ENCODE data around the gene RFNG.

RFNG gene

GRCh38 chr17:82051776-82052637 lies at the start of gene RFNG, which contains the start of gene GPS1:
Gene RFNG (minus strand): TSS chr17:82051811. CDS start chr17:82051766, 45 bp downstream.
Gene GPS1 (plus strand): TSS chr17:82051898. CDS start chr17:82051932, 34 bp downstream.
- Histone ChIP-seq H3K9me3 (ENCODE audit: insufficient read depth, low read depth, low read length) (no peaks in the 10 kb centered on the region), H3K36me3 (ENCODE audit: insufficient read depth, low read depth, low read length) (peaks cover 43% of the 10 kb centered on the region), H3K27ac (ENCODE audit: low read length) (no peak within 1 kb of the TSS), H3K4me1 (ENCODE audit: insufficient read depth, low read length) (no peaks in the 10 kb centered on the region), H3K4me3 (ENCODE audit: low read length) (peak within 1 kb of the TSS; percentile 84), H3K9ac (ENCODE audit: low read depth, low read length) (peak within 1 kb of the TSS; percentile 76), H3K27me3 (ENCODE audit: insufficient read depth, low read length) (no peaks in the 10 kb centered on the region)

- no peak overlapping the region for H3K4me3 ChIP-seq (ENCODE audit: low read length)
- peaks cover 10% of the 10 kb centered on the region; the same call in 1 of the 2 replicates for H3K4me1 ChIP-seq (ENCODE audit: insufficient read depth, low read length)
- H3K27ac ChIP-seq (ENCODE audit: low read length), result no peak overlapping the region
- no peaks in the 10 kb centered on the region for H3K27me3 ChIP-seq (ENCODE audit: insufficient read depth, low read length)
- peaks cover 3% of the 10 kb centered on the region; the same call in 1 of the 2 replicates for H3K36me3 ChIP-seq (ENCODE audit: insufficient read depth, low read depth, low read length)
- H3K9ac ChIP-seq (ENCODE audit: low read depth, low read length), result no peak overlapping the region
- no peaks in the 10 kb centered on the region for H3K9me3 ChIP-seq (ENCODE audit: insufficient read depth, low read depth, low read length)
These were observed 49.7 kb upstream of the RFNG start for GRCh38 chr17:82101301-82101715.

GRCh38 chr17:82100502-82101298 lies 49.1 kb upstream of the RFNG start:
- H3K4me3 ChIP-seq (ENCODE audit: low read length), result no peak overlapping the region
- H3K27ac ChIP-seq (ENCODE audit: low read length), result no peak overlapping the region
- H3K36me3 ChIP-seq (ENCODE audit: insufficient read depth, low read depth, low read length), result peaks cover 9% of the 10 kb centered on the region
- H3K4me1 ChIP-seq (ENCODE audit: insufficient read depth, low read length), result peaks cover 11% of the 10 kb centered on the region; the same call in 1 of the 2 replicates
- no peaks in the 10 kb centered on the region for H3K27me3 ChIP-seq (ENCODE audit: insufficient read depth, low read length)
- H3K9ac ChIP-seq (ENCODE audit: low read depth, low read length), result no peak overlapping the region
- no peaks in the 10 kb centered on the region for H3K9me3 ChIP-seq (ENCODE audit: insufficient read depth, low read depth, low read length)

- H3K36me3 ChIP-seq (ENCODE audit: insufficient read depth, low read depth, low read length), result peaks cover 21% of the 10 kb centered on the region
- peaks cover 11% of the 10 kb centered on the region; the same call in 1 of the 2 replicates for H3K4me1 ChIP-seq (ENCODE audit: insufficient read depth, low read length)
- peak overlapping the region; percentile 94 for H3K27ac ChIP-seq (ENCODE audit: low read length)
- H3K9me3 ChIP-seq (ENCODE audit: insufficient read depth, low read depth, low read length), result no peaks in the 10 kb centered on the region
- peak overlapping the region; percentile 68; the same call in 1 of the 2 replicates for H3K4me3 ChIP-seq (ENCODE audit: low read length)
- no peaks in the 10 kb centered on the region for H3K27me3 ChIP-seq (ENCODE audit: insufficient read depth, low read length)
- peak overlapping the region; percentile 91; the same call in 1 of the 2 replicates for H3K9ac ChIP-seq (ENCODE audit: low read depth, low read length)
These were observed 47.5 kb upstream of the RFNG start for GRCh38 chr17:82098939-82099763.

- Histone ChIP-seq H3K4me1 (ENCODE audit: insufficient read depth, low read length) (peaks cover 8% of the 10 kb centered on the region; the same call in 1 of the 2 replicates), H3K36me3 (ENCODE audit: insufficient read depth, low read depth, low read length) (peaks cover 27% of the 10 kb centered on the region), H3K4me3 (ENCODE audit: low read length) (peak within 1 kb of the TSS; percentile 87), H3K27ac (ENCODE audit: low read length) (peak within 1 kb of the TSS; percentile 94), H3K27me3 (ENCODE audit: insufficient read depth, low read length) (no peaks in the 10 kb centered on the region), H3K9me3 (ENCODE audit: insufficient read depth, low read depth, low read length) (no peaks in the 10 kb centered on the region), H3K9ac (ENCODE audit: low read depth, low read length) (peak within 1 kb of the TSS; percentile 91)
These were observed 46.7 kb upstream of the RFNG start, which contains the start of gene FASN for GRCh38 chr17:82098169-82098938. Gene FASN (minus strand): TSS chr17:82098236. CDS start chr17:82096445, 1,791 bp downstream.

GRCh38 chr17:82097919-82098168 lies 46.2 kb upstream of the RFNG start:
- Histone ChIP-seq H3K36me3 (ENCODE audit: insufficient read depth, low read depth, low read length) (peaks cover 33% of the 10 kb centered on the region), H3K27me3 (ENCODE audit: insufficient read depth, low read length) (no peaks in the 10 kb centered on the region), H3K9me3 (ENCODE audit: insufficient read depth, low read depth, low read length) (no peaks in the 10 kb centered on the region), H3K9ac (ENCODE audit: low read depth, low read length) (peak overlapping the region; percentile 84), H3K27ac (ENCODE audit: low read length) (no peak overlapping the region), H3K4me3 (ENCODE audit: low read length) (peak overlapping the region; percentile 87; the same call in 1 of the 2 replicates), H3K4me1 (ENCODE audit: insufficient read depth, low read length) (peaks cover 8% of the 10 kb centered on the region; the same call in 1 of the 2 replicates)

GRCh38 chr17:82097184-82097918 lies 45.7 kb upstream of the RFNG start:
- H3K4me1 ChIP-seq (ENCODE audit: insufficient read depth, low read length), result peaks cover 8% of the 10 kb centered on the region; the same call in 1 of the 2 replicates
- H3K9me3 ChIP-seq (ENCODE audit: insufficient read depth, low read depth, low read length), result no peaks in the 10 kb centered on the region
- H3K4me3 ChIP-seq (ENCODE audit: low read length), result peak overlapping the region; percentile 87
- H3K27me3 ChIP-seq (ENCODE audit: insufficient read depth, low read length), result no peaks in the 10 kb centered on the region
- H3K36me3 ChIP-seq (ENCODE audit: insufficient read depth, low read depth, low read length), result peaks cover 37% of the 10 kb centered on the region
- no peak overlapping the region for H3K27ac ChIP-seq (ENCODE audit: low read length)
- H3K9ac ChIP-seq (ENCODE audit: low read depth, low read length), result peak overlapping the region; percentile 84

GRCh38 chr17:82096709-82097183 lies 45.1 kb upstream of the RFNG start:
- H3K27ac ChIP-seq (ENCODE audit: low read length), result no peak overlapping the region
- H3K27me3 ChIP-seq (ENCODE audit: insufficient read depth, low read length), result no peaks in the 10 kb centered on the region
- H3K9ac ChIP-seq (ENCODE audit: low read depth, low read length), result peak overlapping the region; percentile 84
- peaks cover 44% of the 10 kb centered on the region for H3K36me3 ChIP-seq (ENCODE audit: insufficient read depth, low read depth, low read length)
- no peaks in the 10 kb centered on the region for H3K9me3 ChIP-seq (ENCODE audit: insufficient read depth, low read depth, low read length)
- peaks cover 8% of the 10 kb centered on the region; the same call in 1 of the 2 replicates for H3K4me1 ChIP-seq (ENCODE audit: insufficient read depth, low read length)
- H3K4me3 ChIP-seq (ENCODE audit: low read length), result peak overlapping the region; percentile 87

GRCh38 chr17:82095777-82096708 lies 44.4 kb upstream of the RFNG start:
- Histone ChIP-seq H3K9me3 (ENCODE audit: insufficient read depth, low read depth, low read length) (no peaks in the 10 kb centered on the region), H3K4me3 (ENCODE audit: low read length) (peak overlapping the region; percentile 87; the same call in 1 of the 2 replicates), H3K9ac (ENCODE audit: low read depth, low read length) (peak overlapping the region; percentile 84; the same call in 1 of the 2 replicates), H3K27ac (ENCODE audit: low read length) (no peak overlapping the region), H3K4me1 (ENCODE audit: insufficient read depth, low read length) (peaks cover 8% of the 10 kb centered on the region; the same call in 1 of the 2 replicates), H3K36me3 (ENCODE audit: insufficient read depth, low read depth, low read length) (peaks cover 51% of the 10 kb centered on the region), H3K27me3 (ENCODE audit: insufficient read depth, low read length) (no peaks in the 10 kb centered on the region)
